ENCODE data around the gene SLC13A2. TPM values are rescaled to one million over a fixed set of nuclear protein-coding genes. Genes with fewer than 3 reads are reported as not detected.
A peak's percentile ranks its signal among the peaks of the same experiment; 100 is the strongest.

Gene SLC13A2
- total RNA-seq, 1 experiment from 2014 or later: not detected

DNA sequence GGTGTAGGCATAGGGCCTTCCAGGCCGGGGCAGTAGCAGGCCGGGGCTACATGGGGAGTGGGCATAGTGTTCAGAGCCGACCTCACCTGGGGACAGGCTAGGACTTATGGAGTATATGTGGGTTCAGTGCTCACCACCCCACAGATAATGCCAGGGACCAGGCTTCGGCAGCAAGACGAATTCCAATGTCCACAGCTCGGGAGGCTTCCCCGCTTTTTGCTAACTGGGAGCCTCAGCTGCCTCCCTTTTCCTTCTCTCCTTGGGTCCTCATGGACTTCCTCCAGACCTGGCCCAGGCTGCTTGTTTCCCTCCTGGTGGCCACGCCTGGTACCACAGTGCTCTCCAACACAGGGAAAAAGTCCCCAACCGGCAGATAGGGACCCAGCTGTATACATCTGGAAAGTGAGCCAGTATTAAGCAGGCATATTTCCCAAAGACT lies 47.3 kb upstream of the SLC13A2 start:
- H3K4me1 ChIP-seq (ENCODE audit: insufficient read depth, low read length): no peaks in the 10 kb centered on the region
- no peaks in the 10 kb centered on the region for H3K9me3 ChIP-seq (ENCODE audit: control insufficient read depth, low read depth, low read length)
- H2AK5ac ChIP-seq (ENCODE audit: insufficient read length, low read length): no peak overlapping the region
- Mint-ChIP-seq H3K36me3 (ENCODE audit: insufficient read depth in 1 of 3, low read depth in 3 of 3) (no peaks in the 10 kb centered on the region), H3K27ac (no peak overlapping the region), H3K9me3 (no peaks in the 10 kb centered on the region), H3K4me3 (no peak overlapping the region), H3K27me3 (ENCODE audit: low read depth) (peaks cover 18% of the 10 kb centered on the region), H3K4me1 (peaks cover 0 to 4% of the 10 kb centered on the region in 2 experiments; a peak in 1 of 4 replicates)
- no peaks in the 10 kb centered on the region for H3K27me3 ChIP-seq (ENCODE audit: insufficient read depth, low read length)
- H4K91ac ChIP-seq (ENCODE audit: insufficient read length, low read depth, low read length): no peak overlapping the region
- H3K14ac ChIP-seq (ENCODE audit: insufficient read depth, low read length): no peak overlapping the region
- no peak overlapping the region for H4K8ac ChIP-seq (replicated peaks; ENCODE audit: insufficient read length, low read depth, low read length)
- no peak overlapping the region for H3K56ac ChIP-seq (ENCODE audit: insufficient read length, low read depth, low read length)
- no peak overlapping the region for H3K4ac ChIP-seq (ENCODE audit: low read depth, low read length)
- no peak overlapping the region for H3T11ph ChIP-seq (ENCODE audit: low read length)
- no peak overlapping the region for H2BK20ac ChIP-seq (ENCODE audit: low read depth, low read length, poor library complexity, severe bottlenecking)
- H3K23me2 ChIP-seq (ENCODE audit: insufficient read length, low read depth, low read length, poor library complexity, severe bottlenecking): no peaks in the 10 kb centered on the region
- no peak overlapping the region for H2AFZ ChIP-seq (ENCODE audit: low read length)
- WGBS (ENCODE audit: extremely low coverage, insufficient read length, low lambda C conversion rate): no CpG with 5 or more reads among the region's 9 CpGs
- no peak overlapping the region for H3K27ac ChIP-seq (ENCODE audit: insufficient read length, low read depth, low read length)
- H2BK120ac ChIP-seq (ENCODE audit: low read depth, low read length, poor library complexity, severe bottlenecking): no peak overlapping the region
- H3K79me1 ChIP-seq (ENCODE audit: insufficient read depth, low read depth, low read length, poor library complexity, severe bottlenecking): no peaks in the 10 kb centered on the region
- TF ChIP-seq, protein P1, sequence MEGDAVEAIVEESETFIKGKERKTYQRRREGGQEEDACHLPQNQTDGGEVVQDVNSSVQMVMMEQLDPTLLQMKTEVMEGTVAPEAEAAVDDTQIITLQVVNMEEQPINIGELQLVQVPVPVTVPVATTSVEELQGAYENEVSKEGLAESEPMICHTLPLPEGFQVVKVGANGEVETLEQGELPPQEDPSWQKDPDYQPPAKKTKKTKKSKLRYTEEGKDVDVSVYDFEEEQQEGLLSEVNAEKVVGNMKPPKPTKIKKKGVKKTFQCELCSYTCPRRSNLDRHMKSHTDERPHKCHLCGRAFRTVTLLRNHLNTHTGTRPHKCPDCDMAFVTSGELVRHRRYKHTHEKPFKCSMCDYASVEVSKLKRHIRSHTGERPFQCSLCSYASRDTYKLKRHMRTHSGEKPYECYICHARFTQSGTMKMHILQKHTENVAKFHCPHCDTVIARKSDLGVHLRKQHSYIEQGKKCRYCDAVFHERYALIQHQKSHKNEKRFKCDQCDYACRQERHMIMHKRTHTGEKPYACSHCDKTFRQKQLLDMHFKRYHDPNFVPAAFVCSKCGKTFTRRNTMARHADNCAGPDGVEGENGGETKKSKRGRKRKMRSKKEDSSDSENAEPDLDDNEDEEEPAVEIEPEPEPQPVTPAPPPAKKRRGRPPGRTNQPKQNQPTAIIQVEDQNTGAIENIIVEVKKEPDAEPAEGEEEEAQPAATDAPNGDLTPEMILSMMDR (conservative IDR thresholded peaks at IDR 0.05): peak; percentile 71
- H3K79me2 ChIP-seq (ENCODE audit: insufficient read depth, low read length): no peaks in the 10 kb centered on the region
- H3K4me2 ChIP-seq (ENCODE audit: insufficient read depth, insufficient read length, low read length): no peak overlapping the region
- no peak overlapping the region for H3K23ac ChIP-seq (ENCODE audit: insufficient read length, low read depth, low read length)
- no peak overlapping the region for H2BK15ac ChIP-seq (ENCODE audit: low read depth, low read length)
- no peak overlapping the region for H2BK12ac ChIP-seq (ENCODE audit: insufficient read length, low read depth, low read length)
- H4K20me1 ChIP-seq (ENCODE audit: control insufficient read depth, insufficient read depth, insufficient read length): no peaks in the 10 kb centered on the region
- no peak overlapping the region for H3K18ac ChIP-seq (ENCODE audit: insufficient read length, low read depth, low read length)
- peak; percentile 83 for DNase-seq
- no peak overlapping the region for H2BK5ac ChIP-seq (ENCODE audit: insufficient read length, low read length)
- H4K5ac ChIP-seq (ENCODE audit: insufficient read length, low read depth, low read length): no peak overlapping the region
- H3K9ac ChIP-seq (ENCODE audit: extremely low read depth, insufficient read length, low read length): no peak overlapping the region
